GM12872 (cell line): ENCODE measurements around the gene PLEKHA7.

ENCODE experiments used
- TF ChIP-seq, protein P1 (sequence below): IDR thresholded peaks from 3 replicates; pipeline ENCODE4 v1.5.1; 2011; ENCODE audit warnings: low read depth, mild to moderate bottlenecking, low read length, moderate library complexity; ENCODE audit not compliant: insufficient read depth

Gene PLEKHA7

DNA sequence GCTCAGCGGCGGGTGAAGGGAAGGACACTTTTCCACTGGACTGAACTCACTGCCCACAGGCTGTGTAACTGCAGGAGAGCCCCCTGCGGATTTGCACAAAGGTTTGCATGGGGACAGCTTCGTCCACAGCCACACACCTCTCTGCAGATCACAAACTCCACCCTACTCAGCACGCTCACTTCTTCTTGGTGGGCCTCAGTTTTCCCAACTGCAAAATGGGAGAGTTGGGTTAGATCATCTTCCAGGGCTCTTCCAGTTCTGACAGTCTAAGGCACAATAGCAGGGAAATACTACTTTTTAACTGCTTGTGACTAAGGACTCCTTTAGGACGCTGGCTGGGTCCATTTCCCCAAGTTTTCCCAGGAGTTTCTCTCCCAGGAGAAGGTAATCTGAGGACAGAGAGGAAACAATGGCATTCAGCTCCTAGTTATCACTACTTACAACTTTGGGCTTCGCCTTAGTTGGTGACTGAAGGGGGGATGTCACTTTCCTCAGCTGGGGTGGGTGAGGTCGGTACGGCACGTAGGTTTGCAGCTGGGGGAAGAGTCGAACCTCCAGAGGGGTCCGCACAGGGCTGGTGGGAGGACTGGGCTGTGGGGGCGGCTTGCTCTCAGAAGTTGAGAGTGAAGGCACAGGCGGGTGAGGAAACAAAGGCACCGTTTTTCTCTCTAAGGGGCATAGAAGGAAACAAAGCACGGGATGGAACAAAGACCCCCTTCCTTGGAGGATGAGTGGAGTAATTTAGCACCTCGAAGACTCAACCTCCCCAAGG lies 220.0 kb downstream of the PLEKHA7 start:
- TF ChIP-seq, protein P1, sequence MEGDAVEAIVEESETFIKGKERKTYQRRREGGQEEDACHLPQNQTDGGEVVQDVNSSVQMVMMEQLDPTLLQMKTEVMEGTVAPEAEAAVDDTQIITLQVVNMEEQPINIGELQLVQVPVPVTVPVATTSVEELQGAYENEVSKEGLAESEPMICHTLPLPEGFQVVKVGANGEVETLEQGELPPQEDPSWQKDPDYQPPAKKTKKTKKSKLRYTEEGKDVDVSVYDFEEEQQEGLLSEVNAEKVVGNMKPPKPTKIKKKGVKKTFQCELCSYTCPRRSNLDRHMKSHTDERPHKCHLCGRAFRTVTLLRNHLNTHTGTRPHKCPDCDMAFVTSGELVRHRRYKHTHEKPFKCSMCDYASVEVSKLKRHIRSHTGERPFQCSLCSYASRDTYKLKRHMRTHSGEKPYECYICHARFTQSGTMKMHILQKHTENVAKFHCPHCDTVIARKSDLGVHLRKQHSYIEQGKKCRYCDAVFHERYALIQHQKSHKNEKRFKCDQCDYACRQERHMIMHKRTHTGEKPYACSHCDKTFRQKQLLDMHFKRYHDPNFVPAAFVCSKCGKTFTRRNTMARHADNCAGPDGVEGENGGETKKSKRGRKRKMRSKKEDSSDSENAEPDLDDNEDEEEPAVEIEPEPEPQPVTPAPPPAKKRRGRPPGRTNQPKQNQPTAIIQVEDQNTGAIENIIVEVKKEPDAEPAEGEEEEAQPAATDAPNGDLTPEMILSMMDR, result no peak

DNA sequence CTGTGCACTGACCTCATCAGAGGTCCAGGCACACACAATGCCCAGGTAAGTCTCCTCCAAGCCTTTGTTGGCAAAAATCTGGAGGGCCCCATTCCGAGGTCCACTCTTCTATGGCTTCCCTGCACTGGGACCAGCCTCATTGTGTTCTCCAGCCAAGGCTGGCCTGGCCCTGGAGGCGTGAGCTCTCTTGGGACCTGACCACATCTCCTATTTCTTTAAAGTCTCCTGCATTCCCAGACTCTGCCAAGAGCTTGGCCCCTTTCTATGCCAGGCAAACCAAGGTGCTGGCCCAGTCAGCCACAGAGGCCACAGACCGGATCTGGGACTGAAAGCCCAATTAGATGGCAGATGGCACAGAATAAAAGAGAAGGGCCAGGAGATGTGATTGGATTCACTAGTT lies 220.7 kb downstream of the PLEKHA7 start:
- TF ChIP-seq, protein P1, result no peak

DNA sequence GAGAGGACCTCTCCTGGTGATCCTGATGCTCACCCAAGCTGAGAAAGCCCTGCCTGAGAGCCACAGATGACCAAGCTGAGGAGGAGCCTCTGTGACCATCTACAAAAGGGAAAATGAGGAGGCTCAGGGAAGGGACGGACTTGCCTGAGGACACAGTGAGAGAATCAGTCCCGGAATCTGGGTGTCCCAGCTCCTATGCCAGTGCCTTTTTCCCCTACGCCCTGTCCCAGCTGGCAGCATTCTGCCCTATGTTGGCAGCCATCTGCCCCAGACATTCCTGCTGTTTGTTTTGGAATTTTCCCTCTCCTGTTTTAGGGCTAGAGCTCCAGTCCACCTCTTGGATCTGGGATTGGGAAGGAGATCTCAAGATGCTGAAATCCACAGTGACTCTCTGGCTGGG lies 221.2 kb downstream of the PLEKHA7 start:
- TF ChIP-seq, protein P1, result no peak

DNA sequence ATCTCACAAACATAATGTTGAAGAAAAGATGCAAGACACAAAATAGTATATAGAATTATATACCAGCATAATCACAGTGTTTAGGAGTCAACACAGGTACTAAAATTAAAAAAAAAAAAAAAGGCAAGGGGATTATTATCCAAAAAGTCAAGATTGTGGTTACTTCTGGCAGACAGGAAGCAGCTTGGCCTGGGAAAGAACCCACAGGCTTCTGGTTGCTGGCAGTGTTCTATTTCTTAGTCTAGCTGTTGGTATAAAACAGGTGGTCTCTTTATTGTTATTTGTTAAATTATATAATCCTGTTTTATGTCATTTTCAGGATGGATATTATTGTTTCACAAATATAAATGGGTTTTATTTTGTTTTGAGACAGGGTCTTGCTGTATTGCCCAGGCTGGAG lies 221.8 kb downstream of the PLEKHA7 start:
- TF ChIP-seq, protein P1, result no peak

DNA sequence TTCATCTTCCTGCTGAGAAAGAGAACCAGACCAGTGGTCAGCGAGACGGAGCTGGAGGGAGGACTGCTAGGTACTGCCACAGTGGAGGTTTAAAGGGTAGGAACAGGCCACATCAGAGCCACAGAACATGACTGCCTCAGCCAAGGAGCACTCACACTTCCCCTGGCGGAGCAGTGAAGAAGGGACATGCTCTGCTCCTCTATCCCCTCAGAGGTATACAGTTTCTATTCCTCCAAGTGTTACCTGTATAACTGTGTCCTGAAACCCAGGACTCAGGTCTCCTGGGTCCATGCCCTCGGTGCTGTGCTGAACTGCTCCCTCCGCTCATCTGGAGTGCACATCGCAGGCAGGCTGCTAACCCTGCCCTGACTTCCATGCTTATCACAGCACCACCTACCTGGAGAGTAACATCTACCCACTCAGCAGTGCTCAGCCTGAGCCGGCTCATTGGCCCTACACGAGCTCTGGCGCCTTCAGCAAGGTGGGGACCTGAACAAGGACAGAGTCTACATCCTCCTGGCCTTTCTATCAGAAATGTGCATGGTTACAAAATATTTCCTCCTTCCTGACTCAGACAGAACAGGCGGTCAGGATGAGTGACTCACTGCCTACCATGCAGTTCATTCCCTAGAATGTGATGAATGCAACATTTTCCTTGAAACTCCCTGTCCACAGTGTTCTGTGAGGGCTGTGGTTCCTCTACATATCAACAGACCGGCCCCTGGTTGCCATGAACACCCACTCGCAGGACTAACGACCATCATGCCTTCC lies 222.8 kb downstream of the PLEKHA7 start:
- TF ChIP-seq, protein P1, result no peak

DNA sequence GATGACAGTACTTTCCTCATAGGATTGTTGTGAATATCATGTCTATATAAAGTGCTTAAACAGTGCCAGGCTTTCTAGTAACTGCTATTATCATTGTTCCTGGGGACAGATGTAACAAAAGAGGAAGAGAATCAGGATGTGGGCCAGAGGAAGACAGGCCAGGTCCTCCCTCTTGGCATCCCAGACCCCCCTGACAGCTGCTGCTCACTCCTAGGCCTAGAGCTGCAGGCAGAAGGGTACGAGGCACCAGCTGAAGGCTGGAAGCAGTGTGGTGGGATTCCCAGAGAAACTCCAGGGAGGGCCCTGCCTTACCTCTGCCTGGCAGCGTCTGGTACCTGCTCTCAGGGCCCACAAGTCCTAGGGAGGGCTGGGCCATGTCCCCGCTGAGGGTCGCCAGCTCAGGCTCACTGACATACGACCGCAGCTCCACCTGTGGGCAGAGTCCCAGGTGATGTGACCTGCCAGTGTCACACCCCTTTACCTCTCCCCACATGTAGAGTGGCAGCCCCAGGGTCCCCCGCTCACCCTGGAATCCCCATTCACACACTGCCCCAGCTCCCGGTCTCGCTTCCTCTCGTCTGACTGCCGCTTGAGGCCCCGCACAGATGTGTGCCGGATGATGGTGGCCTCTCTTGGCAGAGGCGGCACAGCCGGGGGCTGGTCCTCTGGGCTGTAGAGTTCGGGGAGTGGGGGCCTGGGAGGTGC lies 223.6 kb downstream of the PLEKHA7 start:
- TF ChIP-seq, protein P1, result no peak
